CD14-positive monocyte (primary cell): ENCODE measurements around the gene TMEM63C. TPM values are rescaled to one million over a fixed set of nuclear protein-coding genes. Genes with fewer than 3 reads are reported as not detected.

ENCODE experiments used
- DNase-seq, 3 donors: peaks; one replicate each; pipeline ENCODE4 v3.0.0-alpha.2; 2011 to 2022
- H2AFZ ChIP-seq: 2 replicates; pipeline ENCODE4 v1.6.0; 2012; ENCODE audit warnings: mild to moderate bottlenecking, low read depth, low read length, inconsistent platforms; ENCODE audit not compliant: insufficient read depth, poor library complexity, severe bottlenecking
- H3K27ac ChIP-seq, 2 donors: 1 replicate in 1 of 2; 2 replicates in 1 of 2; pipeline ENCODE4 v1.5.1; 2012 to 2013; ENCODE audit warnings: low read length in 2 of 2, control low read depth in 1 of 2, inconsistent platforms in 1 of 2, low read depth in 1 of 2, mild to moderate bottlenecking in 1 of 2
- H3K27me3 ChIP-seq, 2 donors: one replicate each; pipeline versions ENCODE4 v1.6.0 to v1.6.1; 2011 to 2013; ENCODE audit warnings: low read length in 2 of 2; ENCODE audit not compliant: control insufficient read depth in 2 of 2, insufficient read depth in 2 of 2
- H3K36me3 ChIP-seq, 2 donors: replicated peaks in 1 of 2; 1 replicate in 1 of 2; 2 replicates in 1 of 2; pipeline versions ENCODE4 v1.5.1 to v1.6.1; 2012 to 2013; ENCODE audit warnings: low read length in 2 of 2, control low read depth in 1 of 2, inconsistent platforms in 1 of 2, mild to moderate bottlenecking in 1 of 2; ENCODE audit not compliant: insufficient read depth in 2 of 2, control insufficient read depth in 1 of 2
- H3K4me1 ChIP-seq, 2 donors: 1 replicate in 1 of 2; 2 replicates in 1 of 2; pipeline versions ENCODE4 v1.5.1 to v1.6.1; 2012 to 2013; ENCODE audit warnings: low read length in 2 of 2, control low read depth in 1 of 2, inconsistent platforms in 1 of 2, mild to moderate bottlenecking in 1 of 2, moderate library complexity in 1 of 2; ENCODE audit not compliant: insufficient read depth in 2 of 2, control insufficient read depth in 1 of 2
- H3K4me2 ChIP-seq: replicated peaks from 2 replicates; pipeline ENCODE3; 2012; ENCODE audit warnings: low read length, moderate library complexity, mild to moderate bottlenecking; ENCODE audit not compliant: poor library complexity, severe bottlenecking; ENCODE audit errors: extremely low read depth
- H3K4me3 ChIP-seq, 3 experiments: fragments of 200-600 bp in 1 of 3; sonication (generic) in 1 of 3; replicated peaks in 1 of 3; 1 replicate in 2 of 3; 2 replicates in 1 of 3; pipeline ENCODE4 v1.5.1; 2011 to 2013; ENCODE audit warnings: low read length in 3 of 3, mild to moderate bottlenecking in 3 of 3, control low read depth in 2 of 3, low read depth in 2 of 3, inconsistent platforms in 1 of 3, moderate library complexity in 1 of 3
- H3K79me2 ChIP-seq: 2 replicates; pipeline ENCODE4 v1.6.0; 2012; ENCODE audit warnings: mild to moderate bottlenecking, control low read depth, inconsistent platforms, low read length, moderate library complexity; ENCODE audit not compliant: insufficient read depth
- H3K9ac ChIP-seq: 2 replicates; pipeline ENCODE4 v1.6.0; 2017; ENCODE audit warnings: low read length, mild to moderate bottlenecking; ENCODE audit not compliant: insufficient read depth, poor library complexity, severe bottlenecking
- H3K9me3 ChIP-seq, 2 donors: replicated peaks in 1 of 2; 1 replicate in 1 of 2; 2 replicates in 1 of 2; pipeline versions ENCODE4 v1.5.1 to v1.6.1; 2012 to 2013; ENCODE audit warnings: low read length in 2 of 2, control low read depth in 1 of 2; ENCODE audit not compliant: control insufficient read depth in 1 of 2, insufficient read depth in 1 of 2
- H4K20me1 ChIP-seq: 2 replicates; pipeline ENCODE4 v1.6.0; 2012; ENCODE audit warnings: mild to moderate bottlenecking, low read length, control low read depth, moderate library complexity; ENCODE audit not compliant: insufficient read depth
- H3K27ac Mint-ChIP-seq, 7 donors: one replicate each; pipeline ENCODE4 v1.8.0; 2020; ENCODE audit warnings: mild to moderate bottlenecking in 7 of 7, mixed read lengths in 7 of 7, moderate library complexity in 6 of 7, inconsistent platforms in 2 of 7
- H3K27me3 Mint-ChIP-seq, 3 donors: one replicate each; pipeline ENCODE4 v1.8.0; 2021 to 2022; ENCODE audit warnings: low read depth in 3 of 3, mild to moderate bottlenecking in 3 of 3, mixed read lengths in 3 of 3, moderate library complexity in 3 of 3, inconsistent platforms in 1 of 3
- H3K36me3 Mint-ChIP-seq, 2 donors: one replicate each; pipeline ENCODE4 v1.8.0; 2020; ENCODE audit warnings: mixed read lengths in 2 of 2, inconsistent platforms in 1 of 2, mild to moderate bottlenecking in 1 of 2
- H3K4me1 Mint-ChIP-seq: one replicate; pipeline ENCODE4 v1.8.0; 2020; ENCODE audit warnings: mild to moderate bottlenecking, mixed read lengths
- H3K4me3 Mint-ChIP-seq, 2 donors: one replicate each; pipeline ENCODE4 v1.8.0; 2020; ENCODE audit warnings: mild to moderate bottlenecking in 2 of 2, mixed read lengths in 2 of 2, moderate library complexity in 1 of 2
- H3K9me3 Mint-ChIP-seq, 7 donors: one replicate each; pipeline ENCODE4 v1.8.0; 2020 to 2022; ENCODE audit warnings: mixed read lengths in 7 of 7, mild to moderate bottlenecking in 6 of 7, moderate library complexity in 6 of 7, inconsistent platforms in 2 of 7
- WGBS: methylation state at CpG from one replicate; pipeline ENCODE4 v1.1.5; 2013; ENCODE audit warnings: missing lambda C conversion rate; ENCODE audit not compliant: insufficient coverage; 5-methylcytosine and 5-hydroxymethylcytosine counted together
- intact Hi-C, 2 donors: fragments of 100-400 bp; cut with micrococcal nuclease; formaldehyde crosslinking; loops; one replicate each; pipeline versions ENCODE4 v1.15.0 to v1.15.1; 2023
- polyA plus RNA-seq, 3 donors: library from polyadenylated mRNA; depleted of rRNA in 1 of 3; unstranded in 2 of 3; stranded (reverse) in 1 of 3; fragments of 300-500 nt in 2 of 3; fragments of >200 nt in 1 of 3; fragmentation: Illumina TruSeq in 2 of 3; gene quantifications; 1 replicate in 2 of 3; 2 replicates in 1 of 3; pipeline ENCODE4 v1.2.3, GENCODE V29; 2012 to 2021
- TF ChIP-seq, protein P1 (sequence below): fragments of 200-600 bp; IDR thresholded peaks from one replicate; pipeline ENCODE4 v1.8.0; 2022; ENCODE audit warnings: antibody characterized with exemption, mild to moderate bottlenecking

TMEM63C gene
- polyA plus RNA-seq, 3 donors = 0.78 to 4.4 TPM; not detected in 1

DNA sequence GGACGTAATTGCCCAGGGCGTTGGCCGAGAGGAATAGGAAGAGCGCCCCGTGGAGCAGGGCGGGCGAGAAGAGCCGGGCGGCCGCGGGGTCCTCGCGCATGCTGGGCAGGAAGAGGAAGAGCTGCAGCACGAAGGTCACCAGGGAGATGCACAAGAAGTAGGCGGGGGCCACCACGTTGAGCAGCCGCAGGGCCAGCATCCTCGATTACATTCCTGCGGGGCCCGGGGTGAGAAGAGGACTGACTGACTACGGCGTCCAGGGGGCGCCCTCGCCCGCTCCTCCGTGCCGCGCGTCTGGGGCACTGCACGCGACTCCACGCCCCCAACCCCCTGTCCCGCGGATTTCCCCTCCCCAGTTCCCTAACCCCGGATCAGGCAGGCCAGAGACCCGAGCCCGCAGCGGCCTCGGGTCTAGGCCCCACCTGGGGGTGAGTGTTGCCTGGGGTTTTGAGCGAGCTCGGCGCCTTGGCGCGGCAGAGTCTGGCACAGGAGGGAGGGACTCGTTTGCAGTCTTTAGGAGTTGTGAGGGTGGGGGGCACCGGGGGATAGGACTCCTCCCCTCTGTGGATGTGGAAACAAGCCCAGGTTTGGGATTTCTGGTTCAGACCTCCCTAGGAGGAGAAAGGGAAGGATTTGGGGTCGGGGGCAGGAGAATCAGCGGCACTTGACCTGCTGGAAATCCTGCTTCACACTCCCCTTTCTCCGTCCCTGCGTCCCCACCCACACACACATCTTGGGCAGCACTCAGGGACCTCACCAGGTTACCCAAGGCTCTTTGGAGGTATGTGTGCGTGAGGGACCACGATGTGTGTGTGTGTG, 41.8 kb upstream of the TMEM63C start:
- H3K9me3 Mint-ChIP-seq = peaks cover 0 to 11% (median 6%) of the 10 kb centered on the region in 7 donors
- H3K4me2 ChIP-seq = no peak overlapping the region
- H4K20me1 ChIP-seq = no peaks in the 10 kb centered on the region
- no peak overlapping the region for H3K4me3 ChIP-seq
- H3K27me3 Mint-ChIP-seq = peaks cover 63 to 82% (median 72%) of the 10 kb centered on the region in 3 donors
- H3K79me2 ChIP-seq = no peaks in the 10 kb centered on the region
- H3K27ac ChIP-seq = no peak overlapping the region
- H3K27me3 ChIP-seq = peaks cover 48 to 71% of the 10 kb centered on the region in 2 donors
- H3K36me3 Mint-ChIP-seq = peaks cover 0 to 1% of the 10 kb centered on the region in 2 donors
- TF ChIP-seq, protein P1, sequence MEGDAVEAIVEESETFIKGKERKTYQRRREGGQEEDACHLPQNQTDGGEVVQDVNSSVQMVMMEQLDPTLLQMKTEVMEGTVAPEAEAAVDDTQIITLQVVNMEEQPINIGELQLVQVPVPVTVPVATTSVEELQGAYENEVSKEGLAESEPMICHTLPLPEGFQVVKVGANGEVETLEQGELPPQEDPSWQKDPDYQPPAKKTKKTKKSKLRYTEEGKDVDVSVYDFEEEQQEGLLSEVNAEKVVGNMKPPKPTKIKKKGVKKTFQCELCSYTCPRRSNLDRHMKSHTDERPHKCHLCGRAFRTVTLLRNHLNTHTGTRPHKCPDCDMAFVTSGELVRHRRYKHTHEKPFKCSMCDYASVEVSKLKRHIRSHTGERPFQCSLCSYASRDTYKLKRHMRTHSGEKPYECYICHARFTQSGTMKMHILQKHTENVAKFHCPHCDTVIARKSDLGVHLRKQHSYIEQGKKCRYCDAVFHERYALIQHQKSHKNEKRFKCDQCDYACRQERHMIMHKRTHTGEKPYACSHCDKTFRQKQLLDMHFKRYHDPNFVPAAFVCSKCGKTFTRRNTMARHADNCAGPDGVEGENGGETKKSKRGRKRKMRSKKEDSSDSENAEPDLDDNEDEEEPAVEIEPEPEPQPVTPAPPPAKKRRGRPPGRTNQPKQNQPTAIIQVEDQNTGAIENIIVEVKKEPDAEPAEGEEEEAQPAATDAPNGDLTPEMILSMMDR = peak; percentile 34
- WGBS = 5% methylated on average over 34 of the region's 52 CpGs
- H3K27ac Mint-ChIP-seq = peak overlapping the region in 1 of 7 donors; percentile 13
- peaks cover 15% of the 10 kb centered on the region for H3K4me1 Mint-ChIP-seq
- intact Hi-C loops = no loop called here
- H3K9ac ChIP-seq = no peak overlapping the region
- H3K4me3 Mint-ChIP-seq = peak overlapping the region in 1 of 2 donors; percentile 78
- peaks cover 3 to 20% of the 10 kb centered on the region in 2 donors for H3K4me1 ChIP-seq
- DNase-seq = peak in 1 of 3 donors; percentile 24
- H3K9me3 ChIP-seq = peaks cover 3 to 25% of the 10 kb centered on the region in 2 donors
- no peaks in the 10 kb centered on the region for H3K36me3 ChIP-seq
- no peak overlapping the region for H2AFZ ChIP-seq

DNA sequence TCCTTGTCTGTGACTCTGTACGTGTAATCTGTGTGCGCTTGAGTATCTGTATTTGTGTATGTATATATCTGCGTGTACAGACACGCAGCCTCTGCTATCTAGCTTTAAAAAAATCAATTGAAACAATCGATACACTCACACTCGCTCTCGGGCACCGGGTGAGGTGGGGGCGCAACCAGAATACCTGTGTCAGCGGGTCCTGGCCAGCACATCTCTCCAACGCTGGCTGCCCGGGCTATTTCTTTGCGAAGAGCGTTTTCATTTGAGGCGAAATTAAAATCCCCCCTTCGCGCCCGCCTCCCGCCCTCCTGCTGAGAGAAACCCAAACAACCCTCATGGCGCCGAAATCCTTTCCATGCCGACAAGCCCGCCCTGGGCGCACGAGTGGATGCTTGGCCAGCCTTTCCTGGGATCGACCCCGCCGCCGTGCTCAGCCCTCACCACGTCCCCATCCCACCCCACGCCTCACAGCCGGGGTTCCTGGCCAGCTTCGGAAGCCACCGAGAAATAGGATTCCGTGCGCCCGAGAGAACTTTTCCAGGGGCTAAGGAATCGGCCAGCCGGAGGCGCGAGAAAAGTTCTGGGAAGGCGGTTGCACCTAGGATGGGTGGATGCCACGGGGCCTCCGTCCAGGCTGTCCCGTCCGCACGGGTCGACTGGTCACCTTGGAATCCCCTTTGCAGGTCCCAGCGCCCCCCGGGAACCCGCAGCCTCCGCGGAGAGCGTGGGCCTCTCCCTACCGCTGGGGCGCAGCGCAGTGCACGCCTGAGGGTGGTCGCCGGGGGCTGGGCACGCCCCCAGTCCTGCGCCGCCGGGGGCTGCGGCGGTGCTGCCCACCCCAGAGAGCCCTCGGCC, 41.0 kb upstream of the TMEM63C start:
- Histone ChIP-seq H3K4me3 (no peak overlapping the region), H3K27me3 (peaks cover 57 to 79% of the 10 kb centered on the region in 2 donors), H3K9me3 (peaks cover 3 to 25% of the 10 kb centered on the region in 2 donors), H3K79me2 (no peaks in the 10 kb centered on the region), H2AFZ (no peak overlapping the region), H3K27ac (no peak overlapping the region), H3K36me3 (no peaks in the 10 kb centered on the region), H3K4me2 (peak overlapping the region; percentile 19), H3K9ac (no peak overlapping the region), H3K4me1 (peaks cover 3 to 20% of the 10 kb centered on the region in 2 donors), H4K20me1 (no peaks in the 10 kb centered on the region)
- peaks cover 0 to 11% (median 6%) of the 10 kb centered on the region in 7 donors for H3K9me3 Mint-ChIP-seq
- H3K4me1 Mint-ChIP-seq = peaks cover 15% of the 10 kb centered on the region
- H3K36me3 Mint-ChIP-seq = peaks cover 0 to 1% of the 10 kb centered on the region in 2 donors
- TF ChIP-seq, protein P1 = no peak
- DNase-seq = no peak
- peak overlapping the region in 1 of 7 donors; percentile 13 for H3K27ac Mint-ChIP-seq
- H3K4me3 Mint-ChIP-seq = peak overlapping the region in 1 of 2 donors; percentile 78
- 2% methylated on average over 59 of the region's 67 CpGs for WGBS
- H3K27me3 Mint-ChIP-seq = peaks cover 59 to 82% (median 70%) of the 10 kb centered on the region in 3 donors
- intact Hi-C loops = no loop called here
